ENCODE measurements around the gene CDH26. TPM values are rescaled to one million over a fixed set of nuclear protein-coding genes. Genes with fewer than 3 reads are reported as not detected.

The CDH26 gene
- polyA plus RNA-seq, 1 donor (not counting 4 experiments of a cell fraction or from before 2014, with no cell fraction given): 1.1 TPM

DNA sequence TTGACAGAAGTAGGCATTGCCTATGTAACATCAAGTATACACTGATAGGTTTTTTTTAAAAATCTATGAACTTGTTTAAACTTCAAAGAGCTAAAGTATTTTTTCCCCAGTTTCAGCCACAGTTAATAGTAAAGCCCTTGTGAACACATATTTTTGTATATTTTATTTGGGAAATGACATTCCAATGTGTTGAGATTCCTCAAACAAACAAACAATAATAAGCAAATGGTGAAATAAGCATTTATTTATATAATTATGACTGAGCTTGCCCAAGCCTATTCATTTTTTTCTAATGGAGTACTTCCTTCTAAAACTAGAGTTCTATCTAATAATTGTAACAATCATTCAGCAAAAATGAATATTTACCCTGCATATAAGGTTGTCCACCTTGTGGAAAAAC lies 37.3 kb upstream of the CDH26 start:
- no peaks in the 10 kb centered on the region for H3K9me3 ChIP-seq (ENCODE audit: control insufficient read depth, low read depth, low read length)
- H3K4me3 ChIP-seq (ENCODE audit: control insufficient read depth in 2 of 3, extremely low read depth in 1 of 3, insufficient read depth in 2 of 3, low read depth in 1 of 3, low read length in 3 of 3): no peak overlapping the region
- no peak for DNase-seq (ENCODE audit: low read depth, low spot score)
- no peaks in the 10 kb centered on the region for H3K27me3 ChIP-seq (ENCODE audit: control insufficient read depth, extremely low read depth, insufficient read depth, low read length)
- FAIRE-seq: no peak
- no peak overlapping the region for H3K9ac ChIP-seq (ENCODE audit: control insufficient read depth, extremely low read depth, insufficient read depth, low read length)
- no peak overlapping the region for H3K4me2 ChIP-seq (ENCODE audit: control insufficient read depth, extremely low read depth, insufficient read depth, low read depth, low read length)
- H3K36me3 ChIP-seq (ENCODE audit: control insufficient read depth in 2 of 2, extremely low read depth in 1 of 2, insufficient read depth in 2 of 2, low read length in 2 of 2): no peaks in the 10 kb centered on the region
- no peaks in the 10 kb centered on the region for H3K9me1 ChIP-seq (ENCODE audit: control insufficient read depth, extremely low read depth, insufficient read depth, low read length)
- no peak overlapping the region for H2AFZ ChIP-seq (ENCODE audit: control insufficient read depth, low read length)
- H3K79me2 ChIP-seq (ENCODE audit: control insufficient read depth, insufficient read depth, low read length): no peaks in the 10 kb centered on the region
- TF ChIP-seq, protein P1, sequence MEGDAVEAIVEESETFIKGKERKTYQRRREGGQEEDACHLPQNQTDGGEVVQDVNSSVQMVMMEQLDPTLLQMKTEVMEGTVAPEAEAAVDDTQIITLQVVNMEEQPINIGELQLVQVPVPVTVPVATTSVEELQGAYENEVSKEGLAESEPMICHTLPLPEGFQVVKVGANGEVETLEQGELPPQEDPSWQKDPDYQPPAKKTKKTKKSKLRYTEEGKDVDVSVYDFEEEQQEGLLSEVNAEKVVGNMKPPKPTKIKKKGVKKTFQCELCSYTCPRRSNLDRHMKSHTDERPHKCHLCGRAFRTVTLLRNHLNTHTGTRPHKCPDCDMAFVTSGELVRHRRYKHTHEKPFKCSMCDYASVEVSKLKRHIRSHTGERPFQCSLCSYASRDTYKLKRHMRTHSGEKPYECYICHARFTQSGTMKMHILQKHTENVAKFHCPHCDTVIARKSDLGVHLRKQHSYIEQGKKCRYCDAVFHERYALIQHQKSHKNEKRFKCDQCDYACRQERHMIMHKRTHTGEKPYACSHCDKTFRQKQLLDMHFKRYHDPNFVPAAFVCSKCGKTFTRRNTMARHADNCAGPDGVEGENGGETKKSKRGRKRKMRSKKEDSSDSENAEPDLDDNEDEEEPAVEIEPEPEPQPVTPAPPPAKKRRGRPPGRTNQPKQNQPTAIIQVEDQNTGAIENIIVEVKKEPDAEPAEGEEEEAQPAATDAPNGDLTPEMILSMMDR (optimal IDR thresholded peaks at IDR 0.05 in 1 of 3, IDR thresholded peaks at IDR 0.05 in 1 of 3, conservative IDR thresholded peaks at IDR 0.05 in 1 of 3; ENCODE audit: extremely low read depth in 1 of 3, insufficient read depth in 2 of 3, low read length in 3 of 3): no peak
- TF ChIP-seq EZH2 (IDR thresholded peaks at IDR 0.05; ENCODE audit: low read length): no peak
- no peaks in the 10 kb centered on the region for H4K20me1 ChIP-seq (ENCODE audit: control insufficient read depth, extremely low read depth, insufficient read depth, low read length)
- no peak overlapping the region for H3K27ac ChIP-seq (ENCODE audit: control insufficient read depth, insufficient read depth, low read length)
- dilution Hi-C loops (cut with MboI; ENCODE audit: extremely low pct_ligation_motif_present, low sequenced_read_pairs): no loop called here
- H3K4me1 ChIP-seq (ENCODE audit: control insufficient read depth, extremely low read depth, insufficient read depth, low read length): no peaks in the 10 kb centered on the region

DNA sequence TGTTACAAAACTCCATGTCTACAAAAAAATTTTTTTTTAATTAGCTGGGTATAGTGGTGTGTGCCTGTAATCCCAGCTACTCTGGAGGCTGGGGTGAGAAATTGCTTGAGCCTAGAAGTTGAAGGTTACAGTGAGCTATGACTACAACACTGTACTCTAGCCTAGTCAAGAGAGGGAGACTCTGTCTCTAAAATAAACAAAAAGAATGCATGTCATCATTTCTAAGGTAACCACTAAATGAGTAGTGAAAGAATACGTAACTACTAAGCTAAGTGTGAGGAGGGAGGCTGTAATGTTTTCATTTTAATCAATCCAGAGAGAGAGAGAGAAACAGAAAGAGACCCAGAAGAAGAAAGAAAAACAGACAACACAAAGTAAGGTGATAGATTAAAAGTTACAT lies 34.7 kb upstream of the CDH26 start:
- TF ChIP-seq, protein P1 (optimal IDR thresholded peaks at IDR 0.05 in 1 of 3, IDR thresholded peaks at IDR 0.05 in 1 of 3, conservative IDR thresholded peaks at IDR 0.05 in 1 of 3; ENCODE audit: extremely low read depth in 1 of 3, insufficient read depth in 2 of 3, low read length in 3 of 3): no peak
- TF ChIP-seq EZH2 (IDR thresholded peaks at IDR 0.05; ENCODE audit: low read length): no peak
- DNase-seq (ENCODE audit: low read depth, low spot score): no peak
- Histone ChIP-seq H3K4me3 (ENCODE audit: control insufficient read depth in 2 of 3, extremely low read depth in 1 of 3, insufficient read depth in 2 of 3, low read depth in 1 of 3, low read length in 3 of 3) (no peak overlapping the region), H3K27ac (ENCODE audit: control insufficient read depth, insufficient read depth, low read length) (no peak overlapping the region), H3K4me1 (ENCODE audit: control insufficient read depth, extremely low read depth, insufficient read depth, low read length) (no peaks in the 10 kb centered on the region), H3K79me2 (ENCODE audit: control insufficient read depth, insufficient read depth, low read length) (no peaks in the 10 kb centered on the region), H4K20me1 (ENCODE audit: control insufficient read depth, extremely low read depth, insufficient read depth, low read length) (no peaks in the 10 kb centered on the region), H3K27me3 (ENCODE audit: control insufficient read depth, extremely low read depth, insufficient read depth, low read length) (no peaks in the 10 kb centered on the region), H2AFZ (ENCODE audit: control insufficient read depth, low read length) (no peak overlapping the region), H3K4me2 (ENCODE audit: control insufficient read depth, extremely low read depth, insufficient read depth, low read depth, low read length) (no peak overlapping the region), H3K36me3 (ENCODE audit: control insufficient read depth in 2 of 2, extremely low read depth in 1 of 2, insufficient read depth in 2 of 2, low read length in 2 of 2) (no peaks in the 10 kb centered on the region), H3K9me1 (ENCODE audit: control insufficient read depth, extremely low read depth, insufficient read depth, low read length) (no peaks in the 10 kb centered on the region), H3K9me3 (ENCODE audit: control insufficient read depth, low read depth, low read length) (no peaks in the 10 kb centered on the region), H3K9ac (ENCODE audit: control insufficient read depth, extremely low read depth, insufficient read depth, low read length) (no peak overlapping the region)
- dilution Hi-C loops (cut with MboI; ENCODE audit: extremely low pct_ligation_motif_present, low sequenced_read_pairs): no loop called here
- no peak for FAIRE-seq

Data from keratinocyte (primary cell).